ENCODE data around the gene KAZN.

KAZN gene

DNA sequence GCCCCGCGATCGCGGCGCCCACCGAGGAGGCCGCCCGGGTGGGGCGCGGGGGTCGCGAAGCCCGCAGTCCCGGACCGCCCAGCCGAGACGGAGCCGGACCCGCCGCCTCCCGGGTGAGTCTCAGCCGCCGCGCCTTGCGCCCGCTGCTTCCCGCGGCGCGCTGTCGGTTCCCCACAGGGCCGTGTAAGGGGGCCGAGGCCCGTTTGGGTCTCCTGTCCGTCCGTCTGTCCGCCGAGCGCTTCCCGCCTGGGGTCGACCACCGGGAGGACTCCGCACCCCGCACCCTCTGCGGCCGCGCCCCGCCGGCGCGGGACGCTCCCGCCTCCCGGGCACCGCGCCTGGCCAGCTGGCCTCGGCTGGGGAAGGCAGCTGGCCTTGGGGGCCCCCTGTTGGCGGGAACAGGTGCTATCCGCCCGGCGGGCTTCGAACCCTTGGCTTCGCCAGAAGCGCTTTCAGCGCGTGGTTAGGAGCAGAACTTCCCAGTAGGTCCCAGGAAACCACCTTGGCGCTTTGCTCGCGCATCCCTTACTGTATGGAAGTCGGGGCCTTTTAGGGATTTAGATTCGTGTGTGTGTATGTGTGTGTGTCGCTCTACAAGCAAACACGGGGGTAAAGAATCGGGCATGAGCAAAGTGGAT, 555.5 kb downstream of the KAZN start:
- Histone ChIP-seq H3K27ac (ENCODE audit: low read length, poor library complexity, severe bottlenecking) (no peak overlapping the region), H4K8ac (ENCODE audit: low read length) (no peak overlapping the region), H2BK15ac (ENCODE audit: low read depth, poor library complexity, severe bottlenecking) (peak overlapping the region; percentile 96), H2BK5ac (ENCODE audit: low read depth, low read length, poor library complexity, severe bottlenecking) (no peak overlapping the region), H2AFZ (ENCODE audit: low read depth, low read length) (no peak overlapping the region), H3K23ac (ENCODE audit: low read length in 2 of 2) (no peak overlapping the region), H3K9ac (ENCODE audit: low read length) (peak overlapping the region; percentile 87), H2BK120ac (ENCODE audit: low read depth, low read length) (peak overlapping the region; percentile 80), H3K4ac (ENCODE audit: low read depth in 1 of 2, low read length in 2 of 2) (peak overlapping the region; percentile 54 to 85), H3K27me3 (ENCODE audit: control insufficient read depth in 1 of 2, insufficient read depth in 1 of 2, low read length in 2 of 2) (peaks cover 20 to 36% of the 10 kb centered on the region in 2 experiments), H3K14ac (ENCODE audit: low read length in 2 of 2) (peak overlapping the region; percentile 35 to 38), H3K4me3 (ENCODE audit: insufficient read depth in 1 of 2, low read depth in 1 of 2, low read length in 2 of 2) (peak overlapping the region; percentile 79 to 84), H3K18ac (ENCODE audit: low read depth in 1 of 2, low read length in 2 of 2) (peak overlapping the region; percentile 86 to 87), H3K4me1 (ENCODE audit: control insufficient read depth, insufficient read depth, low read depth, low read length) (peaks cover 37% of the 10 kb centered on the region), H3K4me2 (ENCODE audit: low read length, poor library complexity, severe bottlenecking) (peak overlapping the region; percentile 94), H3K36me3 (ENCODE audit: control insufficient read depth in 1 of 2, insufficient read depth in 2 of 2, low read depth in 1 of 2, low read length in 2 of 2) (peaks cover 0 to 2% of the 10 kb centered on the region in 2 experiments), H4K91ac (ENCODE audit: low read length) (peak overlapping the region; percentile 90), H2BK12ac (ENCODE audit: low read length in 2 of 2) (peak overlapping the region in 1 of 2 experiments; percentile 59), H3K9me3 (ENCODE audit: control insufficient read depth, low read length) (no peaks in the 10 kb centered on the region), H3K79me1 (replicated peaks; ENCODE audit: low read length, poor library complexity, severe bottlenecking) (peaks cover 24% of the 10 kb centered on the region), H2AK5ac (ENCODE audit: low read length, severe bottlenecking) (no peak overlapping the region)
- 1% methylated on average over 57 of the region's 74 CpGs for WGBS
- DNase-seq, result peak; percentile 76

DNA sequence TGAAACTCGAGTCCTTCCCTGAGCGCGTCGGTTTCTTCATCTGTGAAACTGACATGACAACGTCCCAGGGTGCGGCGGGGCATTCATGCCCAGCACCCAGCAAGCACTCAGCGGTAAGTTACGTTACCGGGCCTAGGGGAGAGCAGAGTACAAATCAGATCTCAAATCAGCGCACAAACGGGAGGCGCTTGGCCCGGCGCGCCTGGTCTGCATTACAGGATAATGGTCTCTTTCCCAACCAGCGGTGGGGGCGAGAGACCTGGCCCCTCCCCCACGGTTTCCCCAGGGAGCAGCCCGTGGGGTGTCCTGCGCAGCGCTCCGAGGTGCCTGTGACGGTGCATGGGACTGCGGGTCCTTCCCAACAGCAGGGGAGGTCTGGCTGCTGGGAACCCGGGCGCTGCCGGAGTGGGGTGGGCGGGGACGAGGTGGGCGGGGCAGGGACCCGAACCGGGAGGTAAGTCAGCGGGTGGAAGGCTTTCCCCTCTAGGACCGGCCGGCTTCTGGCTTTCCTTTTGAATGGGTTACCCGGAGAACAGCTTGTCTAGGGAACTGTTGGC, 556.1 kb downstream of the KAZN start:
- Histone ChIP-seq H3K79me1 (replicated peaks; ENCODE audit: low read length, poor library complexity, severe bottlenecking) (peaks cover 24% of the 10 kb centered on the region), H3K27me3 (ENCODE audit: control insufficient read depth in 1 of 2, insufficient read depth in 1 of 2, low read length in 2 of 2) (peaks cover 20 to 30% of the 10 kb centered on the region in 2 experiments), H3K23ac (ENCODE audit: low read length in 2 of 2) (peak overlapping the region; percentile 34 to 81), H3K9ac (ENCODE audit: low read length) (peak overlapping the region; percentile 87), H3K9me3 (ENCODE audit: control insufficient read depth, low read length) (no peaks in the 10 kb centered on the region), H3K27ac (ENCODE audit: low read length, poor library complexity, severe bottlenecking) (no peak overlapping the region), H3K14ac (ENCODE audit: low read length in 2 of 2) (peak overlapping the region in 1 of 2 experiments; percentile 35), H2BK120ac (ENCODE audit: low read depth, low read length) (peak overlapping the region; percentile 12), H4K8ac (ENCODE audit: low read length) (no peak overlapping the region), H2AFZ (ENCODE audit: low read depth, low read length) (no peak overlapping the region), H4K91ac (ENCODE audit: low read length) (peak overlapping the region; percentile 70), H3K18ac (ENCODE audit: low read depth in 1 of 2, low read length in 2 of 2) (peak overlapping the region; percentile 86 to 87), H2AK5ac (ENCODE audit: low read length, severe bottlenecking) (peak overlapping the region; percentile 86), H2BK5ac (ENCODE audit: low read depth, low read length, poor library complexity, severe bottlenecking) (no peak overlapping the region), H3K4me2 (ENCODE audit: low read length, poor library complexity, severe bottlenecking) (peak overlapping the region; percentile 94), H2BK15ac (ENCODE audit: low read depth, poor library complexity, severe bottlenecking) (peak overlapping the region; percentile 82), H2BK12ac (ENCODE audit: low read length in 2 of 2) (peak overlapping the region in 1 of 2 experiments; percentile 59), H3K4me3 (ENCODE audit: insufficient read depth in 1 of 2, low read depth in 1 of 2, low read length in 2 of 2) (peak overlapping the region; percentile 79 to 84), H3K4me1 (ENCODE audit: control insufficient read depth, insufficient read depth, low read depth, low read length) (peaks cover 40% of the 10 kb centered on the region), H3K36me3 (ENCODE audit: control insufficient read depth in 1 of 2, insufficient read depth in 2 of 2, low read depth in 1 of 2, low read length in 2 of 2) (peaks cover 0 to 2% of the 10 kb centered on the region in 2 experiments), H3K4ac (ENCODE audit: low read depth in 1 of 2, low read length in 2 of 2) (peak overlapping the region; percentile 54 to 85)
- peak; percentile 74 for DNase-seq
- 3% methylated on average over 34 of the region's 37 CpGs for WGBS

DNA sequence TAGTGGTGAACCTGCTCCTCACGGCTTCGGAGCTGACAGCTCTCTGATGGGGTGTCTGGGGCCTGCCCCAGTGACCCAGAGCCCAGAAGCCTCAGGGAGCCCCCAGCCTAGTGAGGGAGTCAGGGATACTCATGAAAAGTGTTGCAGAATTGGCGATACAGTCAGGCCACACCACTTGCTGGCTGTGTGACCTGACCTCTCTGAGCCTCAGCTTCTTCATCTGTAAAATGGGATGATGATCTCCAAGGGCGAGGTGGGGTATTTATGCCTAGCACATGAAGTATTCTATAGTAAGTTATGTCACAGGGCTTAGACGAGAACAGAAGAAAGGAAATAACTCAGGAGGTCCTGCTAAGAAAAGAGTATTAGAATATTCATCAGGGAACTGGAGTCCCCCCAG, 556.7 kb downstream of the KAZN start:
- Histone ChIP-seq H3K18ac (ENCODE audit: low read depth in 1 of 2, low read length in 2 of 2) (peak overlapping the region in 1 of 2 experiments; percentile 68), H2BK12ac (ENCODE audit: low read length in 2 of 2) (peak overlapping the region; percentile 38 to 87), H3K14ac (ENCODE audit: low read length in 2 of 2) (peak overlapping the region in 1 of 2 experiments; percentile 91), H3K4me2 (ENCODE audit: low read length, poor library complexity, severe bottlenecking) (no peak overlapping the region), H3K27me3 (ENCODE audit: control insufficient read depth in 1 of 2, insufficient read depth in 1 of 2, low read length in 2 of 2) (peaks cover 14 to 23% of the 10 kb centered on the region in 2 experiments), H3K23ac (ENCODE audit: low read length in 2 of 2) (no peak overlapping the region), H4K8ac (ENCODE audit: low read length) (no peak overlapping the region), H3K4me1 (ENCODE audit: control insufficient read depth, insufficient read depth, low read depth, low read length) (peaks cover 40% of the 10 kb centered on the region), H2AK5ac (ENCODE audit: low read length, severe bottlenecking) (peak overlapping the region; percentile 86), H4K91ac (ENCODE audit: low read length) (peak overlapping the region; percentile 43), H3K9me3 (ENCODE audit: control insufficient read depth, low read length) (no peaks in the 10 kb centered on the region), H3K79me1 (replicated peaks; ENCODE audit: low read length, poor library complexity, severe bottlenecking) (peaks cover 28% of the 10 kb centered on the region), H2BK5ac (ENCODE audit: low read depth, low read length, poor library complexity, severe bottlenecking) (no peak overlapping the region), H3K36me3 (ENCODE audit: control insufficient read depth in 1 of 2, insufficient read depth in 2 of 2, low read depth in 1 of 2, low read length in 2 of 2) (peaks cover 0 to 2% of the 10 kb centered on the region in 2 experiments), H2BK15ac (ENCODE audit: low read depth, poor library complexity, severe bottlenecking) (peak overlapping the region; percentile 65), H3K4ac (ENCODE audit: low read depth in 1 of 2, low read length in 2 of 2) (peak overlapping the region; percentile 29 to 57), H2AFZ (ENCODE audit: low read depth, low read length) (no peak overlapping the region), H3K9ac (ENCODE audit: low read length) (no peak overlapping the region), H3K4me3 (ENCODE audit: insufficient read depth in 1 of 2, low read depth in 1 of 2, low read length in 2 of 2) (no peak overlapping the region), H3K27ac (ENCODE audit: low read length, poor library complexity, severe bottlenecking) (no peak overlapping the region), H2BK120ac (ENCODE audit: low read depth, low read length) (no peak overlapping the region)
- DNase-seq, result no peak
- WGBS, result 89% methylated on average over 5 of the region's 5 CpGs
